PC-9 (cell line): ENCODE data around the gene CA6. TPM values are rescaled to one million over a fixed set of nuclear protein-coding genes. Genes with fewer than 3 reads are reported as not detected.

Experiments
- BruUV-seq: library from RNA; stranded (reverse); fragments of 400-500 nt; replicated peaks from 2 replicates; lab custom pipeline; 2021; lab: Mats Ljungman, UMichigan
- CTCF ChIA-PET: fragments of 300-600 bp; sonication (Branson Sonifier 250); formaldehyde crosslinking; loops from one replicate; lab custom pipeline; 2022; ENCODE audit warnings: antibody characterized with exemption; lab: Charles Lee
- POLR2A ChIA-PET: fragments of 300-600 bp; sonication (Branson Sonifier 250); formaldehyde crosslinking; loops from one replicate; lab custom pipeline; 2022; ENCODE audit warnings: antibody characterized with exemption; ENCODE audit not compliant: unreplicated experiment; lab: Charles Lee
- DNase-seq, 2 experiments: peaks; one replicate each; pipeline versions ENCODE4 v3.0.0 to v3.0.0-alpha.2; 2015 to 2022; ENCODE audit warnings: mixed read lengths in 1 of 2
- H2AFZ ChIP-seq: fragments of 200-600 bp; sonication (generic); 2 replicates; pipeline ENCODE4 v1.8.1; 2017; ENCODE audit warnings: antibody characterized with exemption
- H3F3A ChIP-seq: fragments of 200-600 bp; sonication (generic); 2 replicates; pipeline ENCODE4 v1.8.1; 2017; ENCODE audit warnings: antibody characterized with exemption, mild to moderate bottlenecking, low read depth; ENCODE audit not compliant: insufficient read depth
- H3K27ac ChIP-seq: fragments of 200-600 bp; sonication (generic); 2 replicates; pipeline ENCODE4 v1.6.1; 2016; ENCODE audit warnings: mixed run types
- H3K27me3 ChIP-seq: fragments of 200-600 bp; sonication (generic); 2 replicates; pipeline ENCODE4 v1.6.1; 2016; ENCODE audit warnings: low read depth, mixed run types; ENCODE audit not compliant: insufficient read depth
- H3K36me3 ChIP-seq: fragments of 200-600 bp; sonication (generic); 2 replicates; pipeline ENCODE4 v1.6.1; 2016; ENCODE audit warnings: low read depth, mixed run types
- H3K4me1 ChIP-seq: fragments of 200-600 bp; sonication (generic); replicated peaks from 2 replicates; pipeline ENCODE4 v1.6.1; 2016; ENCODE audit warnings: mixed run types; ENCODE audit not compliant: insufficient read depth
- H3K4me2 ChIP-seq: fragments of 200-600 bp; sonication (generic); 2 replicates; pipeline ENCODE4 v1.6.1; 2017; ENCODE audit warnings: mixed run types
- H3K4me3 ChIP-seq: fragments of 200-600 bp; sonication (generic); 2 replicates; pipeline ENCODE4 v1.6.1; 2016; ENCODE audit warnings: mixed run types
- H3K79me2 ChIP-seq: fragments of 200-600 bp; sonication (generic); 2 replicates; pipeline ENCODE4 v1.6.1; 2017; ENCODE audit warnings: low read depth, mixed run types
- H3K9me2 ChIP-seq: fragments of 200-600 bp; sonication (generic); 2 replicates; pipeline ENCODE4 v1.8.1; 2017; ENCODE audit warnings: mild to moderate bottlenecking; ENCODE audit not compliant: insufficient read depth
- H3K9me3 ChIP-seq: fragments of 200-600 bp; sonication (generic); 2 replicates; pipeline ENCODE4 v1.8.1; 2016; ENCODE audit warnings: low read depth; ENCODE audit not compliant: insufficient read depth
- H4K20me1 ChIP-seq: fragments of 200-600 bp; sonication (generic); 2 replicates; pipeline ENCODE4 v1.8.1; 2017; ENCODE audit not compliant: insufficient read depth
- EZH2 ChIP-seq: fragments of 200-600 bp; sonication (generic); IDR thresholded peaks from 2 replicates; pipeline ENCODE4 v1.8.0; 2017; ENCODE audit warnings: antibody characterized with exemption, low read depth
- intact Hi-C: fragments of 100-400 bp; cut with micrococcal nuclease; formaldehyde crosslinking; loops from one replicate; pipeline ENCODE4 v1.10.0; 2022; ENCODE audit not compliant: unreplicated experiment
- total RNA-seq: library from RNA; stranded (reverse); gene quantifications from 2 replicates; pipeline ENCODE4 v1.2.3, GENCODE V29; 2021
- TF ChIP-seq, protein P1 (sequence below): fragments of 200-600 bp; sonication (generic); conservative IDR thresholded peaks from 2 replicates; pipeline ENCODE4 v1.6.1; 2017; ENCODE audit warnings: mixed run types, antibody characterized with exemption, mild to moderate bottlenecking, moderate library complexity

Gene CA6
- total RNA-seq, 1 experiment from 2014 or later = not detected

DNA sequence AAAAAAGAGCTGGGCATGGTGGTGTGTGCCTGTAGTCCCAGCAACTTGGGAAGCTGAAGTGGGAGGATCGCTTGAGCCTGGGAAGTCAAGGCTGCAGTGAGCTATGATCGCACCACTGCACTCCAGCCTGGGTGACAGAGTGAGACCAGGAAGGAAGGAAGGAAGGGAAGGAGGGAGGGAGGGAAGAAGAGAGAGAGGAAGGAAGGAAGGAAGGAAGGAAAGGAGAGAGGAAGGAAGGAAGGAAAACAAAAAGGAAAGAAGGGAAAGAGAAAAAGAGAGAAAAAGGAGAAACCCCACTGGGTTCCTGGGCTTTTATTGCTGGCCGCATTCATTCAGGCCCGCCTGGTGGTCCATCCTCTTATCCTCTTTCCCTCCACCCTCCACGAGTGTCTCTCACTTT is 70.8 kb downstream of the CA6 start:
- H3K4me2 ChIP-seq = no peak overlapping the region
- no peaks in the 10 kb centered on the region for H4K20me1 ChIP-seq
- no peak for DNase-seq
- CTCF ChIA-PET = no interaction called here
- intact Hi-C loops = no loop called here
- no peaks in the 10 kb centered on the region for H3K36me3 ChIP-seq
- POLR2A ChIA-PET = no interaction called here
- no peaks in the 10 kb centered on the region for H3K9me3 ChIP-seq
- BruUV-seq = no TSS peak
- H3K79me2 ChIP-seq = no peaks in the 10 kb centered on the region
- no peaks in the 10 kb centered on the region for H3K4me1 ChIP-seq
- no peaks in the 10 kb centered on the region for H3F3A ChIP-seq
- H3K9me2 ChIP-seq = no peaks in the 10 kb centered on the region
- no peak overlapping the region for H2AFZ ChIP-seq
- no peak overlapping the region for H3K4me3 ChIP-seq
- no peak overlapping the region for H3K27ac ChIP-seq
- TF ChIP-seq, protein P1, sequence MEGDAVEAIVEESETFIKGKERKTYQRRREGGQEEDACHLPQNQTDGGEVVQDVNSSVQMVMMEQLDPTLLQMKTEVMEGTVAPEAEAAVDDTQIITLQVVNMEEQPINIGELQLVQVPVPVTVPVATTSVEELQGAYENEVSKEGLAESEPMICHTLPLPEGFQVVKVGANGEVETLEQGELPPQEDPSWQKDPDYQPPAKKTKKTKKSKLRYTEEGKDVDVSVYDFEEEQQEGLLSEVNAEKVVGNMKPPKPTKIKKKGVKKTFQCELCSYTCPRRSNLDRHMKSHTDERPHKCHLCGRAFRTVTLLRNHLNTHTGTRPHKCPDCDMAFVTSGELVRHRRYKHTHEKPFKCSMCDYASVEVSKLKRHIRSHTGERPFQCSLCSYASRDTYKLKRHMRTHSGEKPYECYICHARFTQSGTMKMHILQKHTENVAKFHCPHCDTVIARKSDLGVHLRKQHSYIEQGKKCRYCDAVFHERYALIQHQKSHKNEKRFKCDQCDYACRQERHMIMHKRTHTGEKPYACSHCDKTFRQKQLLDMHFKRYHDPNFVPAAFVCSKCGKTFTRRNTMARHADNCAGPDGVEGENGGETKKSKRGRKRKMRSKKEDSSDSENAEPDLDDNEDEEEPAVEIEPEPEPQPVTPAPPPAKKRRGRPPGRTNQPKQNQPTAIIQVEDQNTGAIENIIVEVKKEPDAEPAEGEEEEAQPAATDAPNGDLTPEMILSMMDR = no peak
- no peak for TF ChIP-seq EZH2
- no peaks in the 10 kb centered on the region for H3K27me3 ChIP-seq

DNA sequence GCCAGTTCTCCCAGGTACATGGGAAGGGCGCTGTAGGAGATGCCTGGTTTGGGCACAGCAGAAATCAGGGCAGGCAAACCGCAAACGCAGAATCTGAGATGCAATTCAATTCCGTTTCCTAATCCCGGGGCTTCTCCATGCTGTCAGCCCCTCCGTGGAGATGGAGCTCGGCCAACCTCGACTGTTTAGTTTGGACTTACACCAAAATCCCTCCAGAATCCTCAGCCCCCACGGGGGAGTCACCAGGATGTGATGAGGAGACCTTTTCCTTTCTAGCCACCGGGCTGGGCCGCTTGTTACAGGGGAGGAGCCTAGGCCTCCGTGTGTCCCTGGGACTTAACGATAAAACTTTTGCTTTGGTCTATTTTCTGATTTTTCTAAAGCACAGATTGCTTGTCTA is 72.7 kb downstream of the CA6 start:
- Histone ChIP-seq H3K27ac (no peak overlapping the region), H2AFZ (no peak overlapping the region), H4K20me1 (no peaks in the 10 kb centered on the region), H3K9me3 (no peaks in the 10 kb centered on the region), H3K36me3 (no peaks in the 10 kb centered on the region), H3K4me1 (no peaks in the 10 kb centered on the region), H3K4me3 (no peak overlapping the region), H3F3A (no peaks in the 10 kb centered on the region), H3K27me3 (no peaks in the 10 kb centered on the region), H3K9me2 (no peaks in the 10 kb centered on the region), H3K4me2 (no peak overlapping the region), H3K79me2 (no peaks in the 10 kb centered on the region)
- CTCF ChIA-PET = no interaction called here
- POLR2A ChIA-PET = no interaction called here
- no peak for TF ChIP-seq EZH2
- TF ChIP-seq, protein P1 = no peak
- no peak for DNase-seq
- intact Hi-C loops = no loop called here
- BruUV-seq = no TSS peak

DNA sequence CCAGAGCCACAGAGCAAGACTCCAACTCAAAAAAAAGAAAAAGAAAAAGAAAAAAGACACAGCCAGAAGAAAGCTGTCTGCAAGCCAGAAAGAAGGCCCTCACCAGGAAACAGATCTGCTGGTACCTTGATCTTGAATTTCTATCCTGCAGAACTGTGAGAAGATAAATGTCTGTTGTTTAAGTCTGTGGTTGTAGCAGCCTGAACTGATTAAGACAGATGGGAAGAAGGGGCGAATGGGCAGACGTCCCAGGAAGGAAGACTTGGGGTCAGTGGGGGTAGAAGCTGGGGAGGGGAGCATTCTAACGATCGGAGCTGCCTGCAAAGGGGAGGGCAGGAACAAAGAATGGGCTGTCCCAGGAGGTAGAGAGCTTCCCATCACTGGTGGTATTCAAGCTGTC is 74.2 kb downstream of the CA6 start:
- H3K9me2 ChIP-seq = no peaks in the 10 kb centered on the region
- no peak overlapping the region for H3K4me2 ChIP-seq
- ChIA-PET POLR2A (no interaction called here), CTCF (no interaction called here)
- DNase-seq = no peak
- no peaks in the 10 kb centered on the region for H3K27me3 ChIP-seq
- no peaks in the 10 kb centered on the region for H3K9me3 ChIP-seq
- no peaks in the 10 kb centered on the region for H4K20me1 ChIP-seq
- TF ChIP-seq, protein P1 = no peak
- no peak for TF ChIP-seq EZH2
- H3F3A ChIP-seq = no peaks in the 10 kb centered on the region
- no peak overlapping the region for H3K4me3 ChIP-seq
- intact Hi-C loops = no loop called here
- no peak overlapping the region for H3K27ac ChIP-seq
- H2AFZ ChIP-seq = no peak overlapping the region
- no peaks in the 10 kb centered on the region for H3K36me3 ChIP-seq
- no TSS peak for BruUV-seq
- H3K79me2 ChIP-seq = no peaks in the 10 kb centered on the region
- no peaks in the 10 kb centered on the region for H3K4me1 ChIP-seq
